Astrocyte of the spinal cord (primary cell): ENCODE measurements around the gene OR51B2.

Experiments
- DNase-seq: peaks from one replicate; pipeline ENCODE4 v3.0.0; 2011; ENCODE audit warnings: low read depth, low spot score
- H3K4me3 ChIP-seq: 2 replicates; pipeline ENCODE4 v1.5.1; 2011; ENCODE audit warnings: low read depth, mild to moderate bottlenecking, low read length, moderate library complexity
- in situ Hi-C: cut with HindIII; loops from 2 replicates; pipeline ENCODE4 v1.10.0; 2017; ENCODE audit warnings: low sequenced_read_pairs
- TF ChIP-seq, protein P1 (sequence below): IDR thresholded peaks from 2 replicates; pipeline ENCODE4 v1.5.1; 2012; ENCODE audit warnings: low read depth, mild to moderate bottlenecking, low read length, inconsistent platforms

OR51B2 gene

GRCh38 chr11:5310423-5310822 is 13.7 kb downstream of the OR51B2 start:
- in situ Hi-C loops = no loop called here
- TF ChIP-seq, protein P1, sequence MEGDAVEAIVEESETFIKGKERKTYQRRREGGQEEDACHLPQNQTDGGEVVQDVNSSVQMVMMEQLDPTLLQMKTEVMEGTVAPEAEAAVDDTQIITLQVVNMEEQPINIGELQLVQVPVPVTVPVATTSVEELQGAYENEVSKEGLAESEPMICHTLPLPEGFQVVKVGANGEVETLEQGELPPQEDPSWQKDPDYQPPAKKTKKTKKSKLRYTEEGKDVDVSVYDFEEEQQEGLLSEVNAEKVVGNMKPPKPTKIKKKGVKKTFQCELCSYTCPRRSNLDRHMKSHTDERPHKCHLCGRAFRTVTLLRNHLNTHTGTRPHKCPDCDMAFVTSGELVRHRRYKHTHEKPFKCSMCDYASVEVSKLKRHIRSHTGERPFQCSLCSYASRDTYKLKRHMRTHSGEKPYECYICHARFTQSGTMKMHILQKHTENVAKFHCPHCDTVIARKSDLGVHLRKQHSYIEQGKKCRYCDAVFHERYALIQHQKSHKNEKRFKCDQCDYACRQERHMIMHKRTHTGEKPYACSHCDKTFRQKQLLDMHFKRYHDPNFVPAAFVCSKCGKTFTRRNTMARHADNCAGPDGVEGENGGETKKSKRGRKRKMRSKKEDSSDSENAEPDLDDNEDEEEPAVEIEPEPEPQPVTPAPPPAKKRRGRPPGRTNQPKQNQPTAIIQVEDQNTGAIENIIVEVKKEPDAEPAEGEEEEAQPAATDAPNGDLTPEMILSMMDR = no peak

GRCh38 chr11:5307256-5308019 is 16.7 kb downstream of the OR51B2 start:
- in situ Hi-C loops = no loop called here
- TF ChIP-seq, protein P1 = no peak
- DNase-seq = no peak
- H3K4me3 ChIP-seq = no peak overlapping the region

More at GRCh38 chr11:5310423-5310822, 13.7 kb downstream of the OR51B2 start:
- no peak for DNase-seq
- no peak overlapping the region for H3K4me3 ChIP-seq

GRCh38 chr11:5304046-5304445 is 20.1 kb downstream of the OR51B2 start:
- TF ChIP-seq, protein P1 = no peak
- no peak for DNase-seq
- in situ Hi-C loops = no loop called here
- H3K4me3 ChIP-seq = no peak overlapping the region

DNA sequence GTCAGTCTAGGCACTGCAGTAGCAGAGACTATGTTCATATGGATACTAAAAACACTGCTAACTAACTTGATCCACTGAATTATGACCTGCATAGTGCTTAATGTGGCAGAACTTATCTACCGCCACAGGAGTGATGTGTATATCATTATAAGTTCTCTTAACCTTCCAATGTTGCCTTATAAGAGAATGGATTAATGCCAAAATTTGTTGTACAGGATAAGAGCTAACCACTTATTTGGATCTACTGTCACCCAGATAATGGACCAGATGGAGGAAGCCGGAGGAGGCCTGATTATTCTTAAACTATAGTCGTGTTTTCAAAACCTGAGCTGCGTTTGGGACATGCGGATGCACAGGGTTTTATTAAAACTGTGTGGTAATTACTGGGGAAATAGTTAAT is 20.5 kb downstream of the OR51B2 start:
- in situ Hi-C loops = no loop called here
- no peak for DNase-seq
- TF ChIP-seq, protein P1 = no peak
- H3K4me3 ChIP-seq = no peak overlapping the region

- in situ Hi-C loops = no loop called here
- no peak within 1 kb of the TSS for H3K4me3 ChIP-seq
- no peak for DNase-seq
- TF ChIP-seq, protein P1 = no peak
Measured at GRCh38 chr11:5301846-5302245, 22.3 kb downstream of the OR51B2 start, which contains the start of gene OR51B4. OR51B4 (minus strand) TSS chr11:5301946; CDS start chr11:5301946, 0 bp downstream.

DNA sequence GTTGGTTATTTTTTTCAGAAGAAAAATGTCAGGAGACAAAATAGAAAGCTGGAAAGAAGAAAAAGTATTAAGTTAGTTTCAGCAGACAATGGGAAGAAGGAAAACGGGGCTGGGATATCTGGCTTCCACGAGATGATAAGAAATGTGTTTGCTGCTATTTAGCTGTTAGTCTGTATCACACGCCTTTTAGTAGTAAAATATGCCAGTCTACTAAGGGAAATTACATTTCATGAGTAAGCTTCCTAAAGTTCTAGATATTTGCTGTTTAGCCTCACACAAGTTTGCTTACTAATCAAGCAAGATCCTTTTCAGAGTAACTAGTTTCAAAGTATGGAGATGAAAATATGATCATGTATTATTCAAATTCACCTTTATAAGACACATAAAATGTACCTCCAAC is 23.8 kb downstream of the OR51B2 start:
- no peak for DNase-seq
- H3K4me3 ChIP-seq = no peak overlapping the region
- in situ Hi-C loops = no loop called here
- TF ChIP-seq, protein P1 = no peak
